GM23338 (cell line): ENCODE measurements around the gene MND1.

Experiments used
- CTCF ChIP-seq, 2 experiments: fragments of 200-600 bp in 1 of 2; sonication (generic) in 1 of 2; conservative IDR thresholded peaks; 2 replicates each; pipeline versions ENCODE4 v1.5.1 to v1.6.1; 2016 to 2017; ENCODE audit warnings: antibody characterized with exemption in 2 of 2, low read depth in 2 of 2, mild to moderate bottlenecking in 2 of 2, moderate library complexity in 1 of 2
- POLR2AphosphoS5 ChIP-seq: IDR thresholded peaks from 2 replicates; pipeline ENCODE4 v1.6.1; 2016; ENCODE audit warnings: antibody characterized with exemption, low read depth

DNA sequence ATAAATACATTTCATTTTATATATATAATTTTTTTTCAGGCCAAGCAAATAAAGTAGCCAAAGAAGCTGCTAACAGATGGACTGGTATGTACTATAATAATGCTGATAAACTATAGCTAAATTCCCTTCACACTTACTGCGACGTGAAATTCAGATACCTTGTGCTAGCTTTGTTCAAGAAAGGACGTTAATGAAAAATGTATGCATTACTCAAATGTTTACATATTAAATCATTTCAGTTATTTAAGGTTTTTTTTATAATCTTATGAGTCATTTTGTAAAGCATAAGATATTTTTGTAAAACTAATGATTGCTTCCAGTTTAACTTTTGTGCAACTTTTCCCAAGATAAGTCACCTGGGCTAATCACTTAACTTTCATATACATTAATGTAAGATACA, 64.4 kb downstream of the MND1 start:
- TF ChIP-seq CTCF (conservative IDR thresholded peaks at IDR 0.05; ENCODE audit: low read depth in 2 of 2) (no peak), POLR2AphosphoS5 (no peak)
